H1 (cell line): ENCODE results near the gene PDE5A. TPM values are rescaled to one million over a fixed set of nuclear protein-coding genes. Genes with fewer than 3 reads are reported as not detected.
"Not testable (repeated sequence)": the region's sequence is repeated elsewhere in the genome, so short reads cannot be mapped to it uniquely, and the experiment has no call there.

Experiments used
- CTCF ChIA-PET: fragments of 300-600 bp; sonication (Branson Sonifier 250); formaldehyde crosslinking; loops from one replicate; lab custom pipeline; 2021; ENCODE audit not compliant: partially characterized antibody; lab: Charles Lee
- POLR2A ChIA-PET: fragments of 300-600 bp; sonication (Branson Sonifier 250); formaldehyde crosslinking; loops from one replicate; lab custom pipeline; 2021; ENCODE audit warnings: inconsistent platforms; ENCODE audit not compliant: partially characterized antibody; lab: Charles Lee
- DNase-seq, 2 experiments: peaks; one replicate each; pipeline versions ENCODE4 v3.0.0 to v3.0.0-alpha.2; 2010 to 2022; ENCODE audit warnings: low spot score in 2 of 2, low read depth in 1 of 2, mixed read lengths in 1 of 2
- FAIRE-seq: peaks from 2 replicates; lab custom pipeline; 2011; peaks lifted over from hg19 to GRCh38; lab: Jason Lieb, UNC
- H2AFZ ChIP-seq: 2 replicates; pipeline ENCODE4 v1.8.1; 2012; ENCODE audit warnings: low read length, inconsistent platforms
- H2AK5ac ChIP-seq: 2 replicates; pipeline ENCODE4 v1.6.1; 2013; ENCODE audit warnings: low read depth, low read length
- H2BK120ac ChIP-seq: replicated peaks from 2 replicates; pipeline ENCODE3; 2013; ENCODE audit warnings: low read depth, low read length, inconsistent platforms
- H2BK12ac ChIP-seq: 2 replicates; pipeline ENCODE4 v1.6.1; 2013; ENCODE audit warnings: low read depth, low read length
- H2BK15ac ChIP-seq: 2 replicates; pipeline ENCODE4 v1.6.1; 2013; ENCODE audit warnings: low read length
- H2BK20ac ChIP-seq: 2 replicates; pipeline ENCODE4 v1.6.1; 2013; ENCODE audit warnings: low read length
- H2BK5ac ChIP-seq: 2 replicates; pipeline ENCODE4 v1.6.1; 2013; ENCODE audit warnings: low read depth, low read length
- H3K14ac ChIP-seq: 2 replicates; pipeline ENCODE4 v1.6.1; 2013; ENCODE audit warnings: inconsistent platforms; ENCODE audit not compliant: insufficient read length
- H3K18ac ChIP-seq: 2 replicates; pipeline ENCODE4 v1.6.1; 2013; ENCODE audit warnings: low read length; ENCODE audit errors: extremely low read depth
- H3K23ac ChIP-seq: 2 replicates; pipeline ENCODE4 v1.6.1; 2013; ENCODE audit warnings: inconsistent platforms; ENCODE audit not compliant: insufficient read length
- H3K23me2 ChIP-seq: 2 replicates; pipeline ENCODE4 v1.6.1; 2013; ENCODE audit warnings: low read depth, low read length
- H3K27ac ChIP-seq: 2 replicates; pipeline ENCODE4 v1.6.1; 2011; ENCODE audit warnings: low read depth, low read length, inconsistent platforms
- H3K27me3 ChIP-seq, 4 experiments: replicated peaks in 1 of 4; 1 replicate in 1 of 4; 2 replicates in 3 of 4; pipeline versions ENCODE4 v1.6.1 to v1.8.1; 2011 to 2013; ENCODE audit warnings: low read length in 3 of 4, mild to moderate bottlenecking in 3 of 4, inconsistent platforms in 2 of 4, mixed read lengths in 2 of 4, moderate library complexity in 1 of 4; ENCODE audit not compliant: control insufficient read depth in 3 of 4, insufficient read depth in 3 of 4; ENCODE audit errors: extremely low read depth in 1 of 4
- H3K36me3 ChIP-seq, 4 experiments: 2 replicates each; pipeline versions ENCODE4 v1.6.1 to v1.8.1; 2011 to 2013; ENCODE audit warnings: mild to moderate bottlenecking in 4 of 4, low read length in 3 of 4, moderate library complexity in 2 of 4, control low read depth in 1 of 4, inconsistent platforms in 1 of 4; ENCODE audit not compliant: insufficient read depth in 4 of 4, control insufficient read depth in 2 of 4
- H3K4ac ChIP-seq: replicated peaks from 2 replicates; pipeline ENCODE3; 2013; ENCODE audit warnings: low read length, low read depth, mixed read lengths, inconsistent platforms; ENCODE audit not compliant: insufficient read length
- H3K4me1 ChIP-seq, 4 experiments: replicated peaks in 1 of 4; 1 replicate in 1 of 4; 2 replicates in 3 of 4; pipeline versions ENCODE4 v1.6.1 to v1.8.1; 2011 to 2013; ENCODE audit warnings: low read length in 3 of 4, inconsistent platforms in 2 of 4, mixed read lengths in 1 of 4; ENCODE audit not compliant: insufficient read depth in 4 of 4, control insufficient read depth in 3 of 4
- H3K4me2 ChIP-seq, 2 experiments: 2 replicates each; pipeline versions ENCODE4 v1.6.1 to v1.8.1; 2011 to 2013; ENCODE audit warnings: low read depth in 2 of 2, low read length in 2 of 2, control low read depth in 1 of 2, inconsistent platforms in 1 of 2, mild to moderate bottlenecking in 1 of 2; ENCODE audit not compliant: insufficient read depth in 1 of 2
- H3K4me3 ChIP-seq, 4 experiments: fragments of 200-600, 300-600 bp in 1 of 4; sonication (generic), shearing (Covaris generic), sonication (Bioruptor Twin) in 1 of 4; 2 replicates each; pipeline versions ENCODE4 v1.5.1 to v1.8.1; 2011 to 2016; ENCODE audit warnings: low read length in 4 of 4, low read depth in 3 of 4, control low read depth in 2 of 4, inconsistent platforms in 2 of 4, mild to moderate bottlenecking in 2 of 4, mixed read lengths in 1 of 4, moderate library complexity in 1 of 4; ENCODE audit not compliant: insufficient read depth in 2 of 4; ENCODE audit errors: extremely low read depth in 1 of 4
- H3K56ac ChIP-seq: replicated peaks from 2 replicates; pipeline ENCODE3; 2013; ENCODE audit warnings: low read depth, mild to moderate bottlenecking, mixed read lengths, low read length, inconsistent platforms; ENCODE audit not compliant: insufficient read length
- H3K79me1 ChIP-seq: 2 replicates; pipeline ENCODE4 v1.6.1; 2013; ENCODE audit warnings: low read depth, low read length, control low read depth
- H3K79me2 ChIP-seq, 2 experiments: 2 replicates each; pipeline versions ENCODE4 v1.6.1 to v1.8.1; 2012 to 2013; ENCODE audit warnings: low read length in 2 of 2, mild to moderate bottlenecking in 2 of 2, inconsistent platforms in 1 of 2; ENCODE audit not compliant: insufficient read depth in 2 of 2, control insufficient read depth in 1 of 2
- H3K9ac ChIP-seq, 4 experiments: replicated peaks in 1 of 4; 1 replicate in 1 of 4; 2 replicates in 3 of 4; pipeline versions ENCODE4 v1.6.1 to v1.8.1; 2011 to 2013; ENCODE audit warnings: low read depth in 3 of 4, low read length in 3 of 4, control low read depth in 2 of 4, mild to moderate bottlenecking in 2 of 4, moderate library complexity in 2 of 4, inconsistent platforms in 1 of 4; ENCODE audit errors: extremely low read depth in 1 of 4
- H3K9me3 ChIP-seq, 2 experiments: 2 replicates each; pipeline versions ENCODE4 v1.6.1 to v1.8.1; 2012 to 2013; ENCODE audit warnings: mild to moderate bottlenecking in 2 of 2, moderate library complexity in 2 of 2, control low read depth in 1 of 2, inconsistent platforms in 1 of 2, low read depth in 1 of 2, low read length in 1 of 2, mixed read lengths in 1 of 2; ENCODE audit not compliant: insufficient read depth in 2 of 2
- H4K20me1 ChIP-seq, 2 experiments: replicated peaks in 1 of 2; 2 replicates each; pipeline versions ENCODE3 to v1.8.1; 2011 to 2013; ENCODE audit warnings: inconsistent platforms in 2 of 2, low read length in 2 of 2, mild to moderate bottlenecking in 1 of 2; ENCODE audit not compliant: insufficient read depth in 2 of 2, control insufficient read depth in 1 of 2
- H4K5ac ChIP-seq: 2 replicates; pipeline ENCODE4 v1.6.1; 2013; ENCODE audit warnings: low read length, low read depth, mixed read lengths, inconsistent platforms; ENCODE audit not compliant: insufficient read length
- H4K8ac ChIP-seq: 2 replicates; pipeline ENCODE4 v1.8.0; 2013; ENCODE audit warnings: mild to moderate bottlenecking, moderate library complexity, low read length, inconsistent platforms; ENCODE audit not compliant: insufficient read depth; ENCODE audit errors: extremely low read depth
- H4K91ac ChIP-seq: replicated peaks from 2 replicates; pipeline ENCODE3; 2013; ENCODE audit warnings: low read length, mixed read lengths, inconsistent platforms; ENCODE audit not compliant: insufficient read length
- WGBS, 2 experiments: shearing (Covaris generic) in 1 of 2; methylation state at CpG; one replicate each; pipeline versions ENCODE4 v1.1.6 to v1.1.7; 2013 to 2015; ENCODE audit warnings: low lambda C conversion rate in 2 of 2, mixed read lengths in 2 of 2, inconsistent platforms in 1 of 2, low coverage in 1 of 2, missing lambda C conversion rate in 1 of 2; ENCODE audit not compliant: insufficient replicate concordance in 2 of 2, insufficient coverage in 1 of 2, insufficient read length in 1 of 2; ENCODE audit errors: extremely low coverage in 1 of 2, missing lambda C conversion rate in 1 of 2; 5-methylcytosine and 5-hydroxymethylcytosine counted together
- polyA plus RNA-seq, 7 experiments: library from polyadenylated mRNA; depleted of rRNA in 3 of 7; stranded (reverse) in 5 of 7; unstranded in 2 of 7; fragments of >200 nt in 5 of 7; fragments of 200-250 nt in 2 of 7; gene quantifications; 1 replicate in 5 of 7; 2 replicates in 1 of 7; 4 replicates in 1 of 7; pipeline versions ENCODE4 v1.2.1 to v1.2.3, GENCODE V29; 2011 to 2013; ENCODE audit warnings: missing spikeins in 2 of 7, mixed read lengths in 2 of 7
- small RNA-seq: library from polyadenylated mRNA; stranded (forward); fragments of <200 nt; extraction: miRNeasy Mini kit (QIAGEN cat#:217004); gene quantifications from one replicate; pipeline ENCODE3, GENCODE V24; 2013; ENCODE audit not compliant: insufficient read depth
- total RNA-seq: library from RNA; stranded (reverse); fragmentation: NEBNext Ultra II Directional; extraction: Animal tissue kit (Norgen Biotek cat#: 25700); gene quantifications from 2 replicates; pipeline ENCODE4 v1.2.1, GENCODE V29; 2021

PDE5A gene
- total and polyA plus RNA-seq, 2 of the 8 experiments (the other 6 are each of a cell fraction or from before 2014, with no cell fraction given), result 5.6 to 32.4 TPM

GRCh38 chr4:119449851-119450250 lies 178.8 kb downstream of the PDE5A start:
- H2BK20ac ChIP-seq, H2BK5ac ChIP-seq, H3K79me2 ChIP-seq, H3K4me3 ChIP-seq, H2BK15ac ChIP-seq, H2BK120ac ChIP-seq, FAIRE-seq, POLR2A ChIA-PET, H3K9me3 ChIP-seq, H3K9ac ChIP-seq, H3K23me2 ChIP-seq, H4K20me1 ChIP-seq, H3K4me1 ChIP-seq, H3K23ac ChIP-seq, H3K4me2 ChIP-seq, DNase-seq, H3K18ac ChIP-seq, H3K36me3 ChIP-seq, CTCF ChIA-PET, H4K91ac ChIP-seq, H3K79me1 ChIP-seq, H4K5ac ChIP-seq, H2AK5ac ChIP-seq, H3K14ac ChIP-seq, H2BK12ac ChIP-seq, H3K27ac ChIP-seq, H2AFZ ChIP-seq, H3K4ac ChIP-seq, H4K8ac ChIP-seq, H3K27me3 ChIP-seq, H3K56ac ChIP-seq: not testable (repeated sequence)
- WGBS, 2 experiments, result 94% methylated on average over 6 of the region's 6 CpGs; no CpG with 5 or more reads in 1 of the 2 experiments

Small RNAs within 50 kb of the gene (small RNA-seq; reads per million reads assigned to genes)
- gene RF00614, result not detected
